Suprapubic skin (tissue), 4 donors: ENCODE data around the gene TMEM263.

Source experiments
- EP300 ChIP-seq: sonication (generic); formaldehyde crosslinking; IDR thresholded peaks from one replicate; pipeline ENCODE4 v1.6.1; 2017; ENCODE audit warnings: antibody characterized with exemption
- POLR2A ChIP-seq, 2 donors: fragments of 450-650 bp; IDR thresholded peaks; one replicate each; pipeline ENCODE4 v1.6.1; 2017; ENCODE audit warnings: antibody characterized with exemption in 2 of 2, mild to moderate bottlenecking in 2 of 2, moderate library complexity in 2 of 2
- POLR2AphosphoS5 ChIP-seq, 3 donors: sonication (generic); formaldehyde crosslinking; IDR thresholded peaks; one replicate each; pipeline ENCODE4 v1.6.1; 2017; ENCODE audit warnings: antibody characterized with exemption in 3 of 3
- TF ChIP-seq, protein P1 (sequence below), 2 donors: fragments of 200-600 bp in 1 of 2; fragments of 450-650 bp in 1 of 2; sonication (generic) in 1 of 2; IDR thresholded peaks; one replicate each; pipeline ENCODE4 v1.5.1; 2016 to 2019; ENCODE audit warnings: antibody characterized with exemption in 2 of 2, mild to moderate bottlenecking in 1 of 2, moderate library complexity in 1 of 2

GRCh38 chr12:106978035-106978800, 22.5 kb downstream of the TMEM263 start:
- TF ChIP-seq POLR2A (IDR thresholded peaks at IDR 0.05) = no peak
- TF ChIP-seq, protein P1, sequence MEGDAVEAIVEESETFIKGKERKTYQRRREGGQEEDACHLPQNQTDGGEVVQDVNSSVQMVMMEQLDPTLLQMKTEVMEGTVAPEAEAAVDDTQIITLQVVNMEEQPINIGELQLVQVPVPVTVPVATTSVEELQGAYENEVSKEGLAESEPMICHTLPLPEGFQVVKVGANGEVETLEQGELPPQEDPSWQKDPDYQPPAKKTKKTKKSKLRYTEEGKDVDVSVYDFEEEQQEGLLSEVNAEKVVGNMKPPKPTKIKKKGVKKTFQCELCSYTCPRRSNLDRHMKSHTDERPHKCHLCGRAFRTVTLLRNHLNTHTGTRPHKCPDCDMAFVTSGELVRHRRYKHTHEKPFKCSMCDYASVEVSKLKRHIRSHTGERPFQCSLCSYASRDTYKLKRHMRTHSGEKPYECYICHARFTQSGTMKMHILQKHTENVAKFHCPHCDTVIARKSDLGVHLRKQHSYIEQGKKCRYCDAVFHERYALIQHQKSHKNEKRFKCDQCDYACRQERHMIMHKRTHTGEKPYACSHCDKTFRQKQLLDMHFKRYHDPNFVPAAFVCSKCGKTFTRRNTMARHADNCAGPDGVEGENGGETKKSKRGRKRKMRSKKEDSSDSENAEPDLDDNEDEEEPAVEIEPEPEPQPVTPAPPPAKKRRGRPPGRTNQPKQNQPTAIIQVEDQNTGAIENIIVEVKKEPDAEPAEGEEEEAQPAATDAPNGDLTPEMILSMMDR (IDR thresholded peaks at IDR 0.05) = no peak
- TF ChIP-seq POLR2AphosphoS5 (IDR thresholded peaks at IDR 0.05) = no peak
- TF ChIP-seq EP300 = no peak
